Loucy (cell line): ENCODE data around the gene SCN9A.

Source experiments
- EZH2phosphoT487 ChIP-seq: fragments of 200-600 bp; IDR thresholded peaks from 2 replicates; pipeline ENCODE4 v1.6.1; 2018; ENCODE audit warnings: antibody characterized with exemption, mild to moderate bottlenecking, moderate library complexity, borderline replicate concordance
- TF ChIP-seq, protein P1 (sequence below): fragments of 200-600 bp; sonication (generic); conservative IDR thresholded peaks from 2 replicates; pipeline ENCODE4 v1.5.1; 2014; ENCODE audit warnings: mild to moderate bottlenecking, antibody characterized with exemption, low read length

GRCh38 chr2:166193407-166193806, 182.3 kb downstream of the SCN9A start:
- TF ChIP-seq, protein P1, sequence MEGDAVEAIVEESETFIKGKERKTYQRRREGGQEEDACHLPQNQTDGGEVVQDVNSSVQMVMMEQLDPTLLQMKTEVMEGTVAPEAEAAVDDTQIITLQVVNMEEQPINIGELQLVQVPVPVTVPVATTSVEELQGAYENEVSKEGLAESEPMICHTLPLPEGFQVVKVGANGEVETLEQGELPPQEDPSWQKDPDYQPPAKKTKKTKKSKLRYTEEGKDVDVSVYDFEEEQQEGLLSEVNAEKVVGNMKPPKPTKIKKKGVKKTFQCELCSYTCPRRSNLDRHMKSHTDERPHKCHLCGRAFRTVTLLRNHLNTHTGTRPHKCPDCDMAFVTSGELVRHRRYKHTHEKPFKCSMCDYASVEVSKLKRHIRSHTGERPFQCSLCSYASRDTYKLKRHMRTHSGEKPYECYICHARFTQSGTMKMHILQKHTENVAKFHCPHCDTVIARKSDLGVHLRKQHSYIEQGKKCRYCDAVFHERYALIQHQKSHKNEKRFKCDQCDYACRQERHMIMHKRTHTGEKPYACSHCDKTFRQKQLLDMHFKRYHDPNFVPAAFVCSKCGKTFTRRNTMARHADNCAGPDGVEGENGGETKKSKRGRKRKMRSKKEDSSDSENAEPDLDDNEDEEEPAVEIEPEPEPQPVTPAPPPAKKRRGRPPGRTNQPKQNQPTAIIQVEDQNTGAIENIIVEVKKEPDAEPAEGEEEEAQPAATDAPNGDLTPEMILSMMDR, result no peak
- no peak for TF ChIP-seq EZH2phosphoT487
